NCI-H524 treated with DMSO at 0.1 percent for 48 hours (cell line): ENCODE measurements around the gene JAKMIP1.
"Not testable (repeated sequence)": the region's sequence is repeated elsewhere in the genome, so short reads cannot be mapped to it uniquely, and the experiment has no call there.

Experiments
- DNase-seq: peaks from one replicate; lab custom pipeline; 2025; lab: John Stamatoyannopoulos, UW

JAKMIP1 gene

DNA sequence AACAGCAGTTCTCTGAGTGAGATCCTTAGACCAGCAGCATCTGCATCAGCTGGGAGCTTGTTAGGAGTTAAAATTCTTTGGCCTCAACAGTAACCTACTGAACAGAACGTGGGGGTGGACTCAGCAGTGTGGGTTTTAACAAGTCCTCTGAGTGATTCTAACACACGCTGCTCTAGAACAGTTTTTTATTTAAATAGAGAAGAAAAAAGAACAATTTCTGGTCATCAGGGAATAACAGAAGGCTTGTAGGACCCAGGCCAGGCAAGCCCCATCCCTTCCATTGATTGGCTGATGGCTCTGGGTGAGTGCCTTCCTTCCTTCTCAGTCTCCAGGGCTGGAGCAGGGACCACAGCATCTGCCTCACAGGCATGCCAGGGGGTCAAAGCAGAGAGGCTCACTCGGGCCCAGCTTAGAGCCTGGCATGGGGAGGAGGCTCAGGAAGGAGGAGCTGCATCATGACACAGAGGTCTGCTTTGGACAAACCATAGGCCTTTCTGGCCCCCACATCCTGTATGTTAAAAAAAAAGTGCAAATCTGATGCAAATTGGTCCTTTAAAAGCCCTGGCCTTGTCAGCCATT is 56.7 kb downstream of the JAKMIP1 start:
- no peak for DNase-seq

DNA sequence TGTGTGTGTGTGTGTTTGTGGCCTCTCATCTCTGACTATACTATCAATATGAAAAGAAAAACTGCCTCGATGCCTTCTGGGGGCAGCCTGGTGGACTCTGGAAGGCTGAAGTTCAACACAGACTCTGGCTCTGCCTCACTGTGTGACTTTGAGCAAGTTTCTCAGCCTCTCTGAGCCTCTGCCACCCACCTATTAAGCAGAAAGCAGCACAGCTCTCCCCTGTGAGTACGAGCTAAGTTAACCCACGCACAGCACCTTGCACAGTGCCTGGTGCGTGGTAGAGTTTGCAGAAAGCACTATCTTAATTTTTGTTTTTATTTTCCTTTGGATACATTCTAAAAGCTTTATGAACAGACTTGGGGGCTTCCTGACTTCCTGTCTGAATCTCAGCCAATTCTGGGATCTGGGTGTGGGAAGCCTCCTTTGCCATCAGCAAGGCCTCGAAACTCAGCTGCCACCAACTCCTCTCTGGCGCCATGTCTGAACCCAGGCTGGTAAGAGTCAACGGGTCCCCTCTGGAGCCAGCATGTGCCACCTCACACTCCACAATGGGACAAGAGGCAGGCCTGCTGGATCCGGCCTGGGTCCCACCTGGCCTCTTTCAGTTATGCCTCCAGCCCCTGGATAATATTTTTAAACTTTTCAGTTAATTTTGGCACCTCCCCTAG is 57.3 kb downstream of the JAKMIP1 start:
- DNase-seq: no peak

DNA sequence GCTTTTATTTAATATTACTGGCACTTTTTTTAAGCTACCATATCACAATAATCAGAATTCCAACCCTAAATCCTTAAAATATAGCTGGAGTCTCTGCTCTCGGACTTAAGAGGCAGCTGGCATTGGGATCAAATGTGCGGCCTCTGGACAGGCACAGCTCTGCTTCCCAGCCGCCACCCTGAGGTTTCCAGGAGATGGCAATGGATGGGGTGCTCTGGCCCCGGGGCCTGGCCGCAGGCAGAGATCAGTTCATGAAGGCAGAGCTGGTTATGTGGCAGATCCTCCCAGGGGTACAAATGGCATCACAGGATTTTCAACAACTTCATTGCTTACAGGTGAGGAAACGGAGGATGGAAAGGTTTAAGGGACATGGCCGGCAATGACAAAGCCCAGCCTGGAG is 57.8 kb downstream of the JAKMIP1 start:
- no peak for DNase-seq

DNA sequence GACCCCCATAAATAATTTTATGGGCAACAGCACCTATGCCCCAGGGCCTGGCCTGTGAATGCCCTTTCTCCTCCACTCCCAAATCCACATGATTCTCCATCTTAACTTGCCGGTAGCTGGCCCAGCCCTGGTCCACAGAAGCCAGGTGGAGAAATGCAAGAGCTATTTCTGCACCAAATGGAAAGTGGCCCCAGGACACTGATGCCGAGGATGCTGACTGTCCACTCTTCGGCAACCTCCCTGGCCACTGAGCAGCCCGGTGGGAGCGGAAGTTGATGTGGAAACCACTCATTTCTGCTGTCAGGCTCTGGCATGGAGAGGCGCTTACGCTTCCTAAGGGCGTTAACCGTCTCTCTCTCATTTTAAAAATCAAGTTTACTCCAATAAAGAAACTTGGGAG is 58.8 kb downstream of the JAKMIP1 start:
- no peak for DNase-seq

DNA sequence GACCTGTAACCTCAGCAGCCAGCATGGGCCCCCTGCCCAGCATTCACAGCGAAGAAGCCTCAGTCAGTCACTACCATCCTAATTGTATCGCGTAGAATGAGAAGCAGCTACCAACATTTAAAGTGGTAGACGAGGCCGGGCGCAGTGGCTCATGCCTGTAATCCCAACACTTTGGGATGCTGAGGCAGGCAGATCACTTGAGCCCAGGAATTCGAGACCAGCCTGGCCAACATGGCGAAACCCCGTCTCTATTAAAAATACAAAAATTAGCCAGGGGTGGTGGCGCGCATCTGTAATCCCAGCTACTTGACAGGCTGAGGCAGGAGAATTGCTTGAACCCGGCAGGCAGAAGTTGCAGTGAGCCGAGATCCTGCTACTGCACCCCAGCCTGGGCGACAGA is 59.3 kb downstream of the JAKMIP1 start:
- not testable (repeated sequence) for DNase-seq

DNA sequence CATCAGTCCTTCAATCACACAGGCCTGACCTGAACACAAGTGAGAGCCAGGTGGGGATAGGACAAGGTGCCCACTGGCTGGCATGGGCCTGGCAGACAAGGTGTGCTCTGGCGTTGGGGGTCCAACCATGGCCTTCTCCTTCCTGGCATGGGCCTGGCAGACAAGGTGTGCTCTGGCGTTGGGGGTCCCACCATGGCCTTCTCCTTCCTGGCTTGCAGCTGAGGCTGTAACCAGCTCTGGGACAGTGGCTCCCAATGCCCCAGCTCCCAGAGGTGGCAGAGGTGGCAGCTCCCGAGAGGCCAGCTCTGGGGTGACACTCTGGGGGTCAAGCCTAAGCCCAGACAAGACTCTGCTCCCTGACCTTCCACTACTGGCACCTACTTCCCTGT is 62.6 kb downstream of the JAKMIP1 start:
- no peak for DNase-seq

DNA sequence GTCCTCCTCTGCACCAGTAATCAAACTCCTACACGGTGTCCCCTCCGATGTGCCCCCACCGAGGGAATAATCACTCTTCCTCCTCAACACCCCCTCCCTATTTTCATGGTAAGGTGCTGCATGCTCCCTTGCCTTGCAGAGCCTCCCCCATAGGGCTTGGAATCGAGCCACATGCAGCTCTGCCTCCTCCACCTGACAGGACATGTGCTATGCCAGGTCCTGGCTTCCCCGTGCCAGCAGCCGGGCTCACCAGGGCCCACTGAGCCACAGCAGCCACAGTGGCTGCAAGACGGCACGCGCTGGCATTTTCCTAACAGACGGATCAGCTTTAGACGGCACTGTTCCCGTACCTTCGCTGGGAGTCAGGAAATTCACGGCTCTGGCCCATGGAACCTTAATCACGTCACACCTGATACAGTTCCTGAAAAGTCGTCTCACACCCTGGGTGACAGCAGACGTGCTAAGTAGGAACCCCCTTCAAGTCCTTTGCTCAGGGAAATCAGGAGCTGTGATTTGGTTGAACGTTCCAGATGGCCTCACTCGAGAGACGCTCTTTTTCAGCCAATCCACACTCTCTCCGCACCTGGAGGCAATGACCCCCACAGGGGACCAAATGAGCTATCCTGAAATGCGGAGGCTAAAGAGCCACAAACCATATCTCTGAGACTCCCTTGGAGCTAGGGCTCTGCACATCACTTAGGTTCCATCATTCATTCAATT is 63.2 kb downstream of the JAKMIP1 start:
- no peak for DNase-seq

DNA sequence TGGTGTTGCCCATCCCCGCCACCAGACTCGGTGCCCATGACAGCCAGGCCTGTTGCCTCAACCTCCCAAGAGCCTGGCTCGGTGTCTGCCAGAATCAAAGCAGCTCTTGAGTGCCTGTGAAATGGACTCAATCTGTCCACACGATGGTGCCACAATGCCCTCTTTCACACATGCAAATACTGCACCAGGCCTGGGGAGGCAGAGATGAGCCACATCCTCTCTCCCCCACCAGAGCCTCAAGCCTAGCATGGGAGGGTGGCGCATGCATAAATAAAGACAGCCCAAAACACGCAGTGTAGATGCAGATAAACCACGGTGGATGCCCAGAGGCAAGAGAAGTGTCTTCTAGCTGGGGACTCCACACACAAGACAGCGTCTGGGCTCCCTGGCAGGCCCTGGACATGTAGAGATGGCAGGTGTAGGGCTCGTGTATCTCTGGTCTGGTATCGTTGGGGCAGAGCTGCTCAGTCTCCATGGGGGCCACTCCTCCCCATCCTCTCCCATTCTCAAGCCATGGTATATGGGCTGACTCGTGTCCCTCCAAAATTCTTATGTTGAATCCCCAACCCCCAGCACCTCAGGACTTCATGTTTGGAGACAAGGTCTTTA is 65.6 kb downstream of the JAKMIP1 start:
- no peak for DNase-seq

DNA sequence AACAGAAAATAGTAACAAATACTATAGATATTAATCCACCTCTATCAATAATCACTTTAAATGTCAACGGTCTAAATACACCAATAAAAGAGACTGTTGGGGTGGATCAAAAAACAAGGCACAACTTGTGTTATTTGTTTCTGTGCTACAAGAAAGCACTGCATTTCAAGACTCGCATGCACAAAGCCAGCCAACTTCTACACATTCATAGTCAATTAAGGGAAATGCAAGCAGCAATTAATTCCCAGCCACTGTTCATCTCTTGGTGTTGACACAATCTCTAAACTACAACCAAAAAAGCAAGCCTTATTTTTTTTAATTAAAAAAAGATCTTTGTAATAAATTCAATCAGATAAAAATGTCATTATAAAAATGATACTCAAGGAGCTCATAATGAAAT is 67.6 kb downstream of the JAKMIP1 start:
- no peak for DNase-seq

DNA sequence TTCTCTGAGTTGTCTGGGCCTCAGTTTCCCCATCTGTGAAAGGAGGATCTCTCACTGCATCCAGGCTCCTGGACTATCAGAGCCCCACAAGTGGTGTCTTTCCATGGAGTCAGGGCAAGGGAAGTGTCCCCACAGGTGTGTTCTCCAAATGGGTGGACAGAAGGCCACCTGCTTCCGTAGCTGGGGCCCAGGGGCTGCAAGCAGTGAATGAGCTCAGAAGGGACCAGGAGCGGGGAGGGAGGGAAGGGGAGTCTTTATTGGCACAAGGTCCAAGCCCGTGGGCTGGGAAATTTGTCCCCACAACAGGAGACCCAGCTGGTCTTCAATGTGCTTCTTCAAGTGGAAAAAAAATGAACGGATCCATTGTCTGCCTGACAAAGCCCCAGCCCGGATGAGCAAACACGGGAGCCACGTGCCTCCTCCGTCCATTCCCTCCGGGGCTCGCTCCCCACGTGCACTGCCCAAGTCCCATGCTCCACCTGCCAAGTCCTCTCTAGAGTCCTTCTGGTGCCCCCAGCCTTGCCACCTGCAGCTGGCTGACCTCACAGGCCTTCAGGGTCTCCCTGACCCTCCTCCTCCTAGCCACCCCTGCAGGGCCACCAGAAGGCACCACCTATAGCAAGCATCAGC is 72.0 kb downstream of the JAKMIP1 start:
- DNase-seq: no peak

DNA sequence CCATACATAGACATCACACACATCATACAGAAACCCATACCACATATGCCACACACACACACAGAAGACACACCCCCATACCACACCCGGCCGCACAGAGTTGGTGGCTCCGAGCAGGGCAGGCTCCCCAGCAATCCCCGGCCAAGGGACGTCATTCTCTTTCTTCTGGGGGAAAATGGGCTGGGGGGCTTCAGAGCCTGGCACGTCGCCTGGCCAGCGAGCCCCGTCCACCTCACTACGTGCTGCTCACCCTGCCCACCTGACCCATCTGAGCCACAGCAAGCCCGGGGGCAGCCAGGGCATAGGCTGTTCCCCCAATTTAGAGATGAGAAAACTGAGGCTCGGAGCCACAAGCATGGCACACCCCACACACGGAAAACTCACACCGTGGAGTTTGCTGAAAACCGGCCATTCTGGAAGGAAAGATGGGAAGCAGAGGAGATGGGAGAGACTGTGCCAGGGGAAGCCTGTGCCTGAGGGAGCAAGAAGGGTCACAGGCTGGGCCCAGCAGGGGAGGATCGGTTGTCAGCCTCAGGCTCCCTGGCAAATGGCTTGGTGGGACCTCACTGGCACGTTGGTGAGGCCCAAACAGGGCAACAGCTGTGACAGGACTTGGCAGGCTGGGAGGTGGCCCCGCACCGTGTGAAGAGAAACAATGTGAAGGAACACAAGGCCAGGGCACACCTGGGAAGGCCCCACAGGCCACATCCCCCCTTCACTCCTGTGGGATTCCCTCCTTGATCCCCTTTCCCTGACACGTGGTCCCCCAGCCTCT is 73.2 kb downstream of the JAKMIP1 start:
- DNase-seq: no peak

DNA sequence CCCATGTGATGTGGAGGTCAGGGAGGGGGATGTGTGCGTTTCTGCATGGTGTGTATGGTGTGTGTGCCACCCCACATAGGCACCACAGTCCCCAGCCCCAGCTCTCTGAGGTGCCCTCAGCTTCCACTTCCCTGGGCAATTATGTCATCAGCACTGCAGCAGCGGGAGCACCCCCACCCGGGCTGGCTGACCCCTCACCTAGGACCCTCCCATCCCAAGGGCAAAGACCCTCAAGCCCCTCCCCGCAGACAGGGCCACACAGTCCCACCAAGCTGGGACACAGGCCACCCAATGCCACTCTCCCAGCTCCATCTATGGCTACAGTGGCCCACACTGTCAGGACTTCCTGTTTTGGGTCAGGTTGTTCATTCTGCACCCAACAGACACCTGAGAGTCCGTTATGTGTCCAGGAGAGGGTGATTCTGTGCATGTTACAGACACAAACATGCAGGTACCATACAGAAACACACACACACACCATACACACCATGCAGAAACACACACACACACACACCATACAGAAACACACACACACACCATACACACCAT is 75.2 kb downstream of the JAKMIP1 start:
- no peak for DNase-seq

DNA sequence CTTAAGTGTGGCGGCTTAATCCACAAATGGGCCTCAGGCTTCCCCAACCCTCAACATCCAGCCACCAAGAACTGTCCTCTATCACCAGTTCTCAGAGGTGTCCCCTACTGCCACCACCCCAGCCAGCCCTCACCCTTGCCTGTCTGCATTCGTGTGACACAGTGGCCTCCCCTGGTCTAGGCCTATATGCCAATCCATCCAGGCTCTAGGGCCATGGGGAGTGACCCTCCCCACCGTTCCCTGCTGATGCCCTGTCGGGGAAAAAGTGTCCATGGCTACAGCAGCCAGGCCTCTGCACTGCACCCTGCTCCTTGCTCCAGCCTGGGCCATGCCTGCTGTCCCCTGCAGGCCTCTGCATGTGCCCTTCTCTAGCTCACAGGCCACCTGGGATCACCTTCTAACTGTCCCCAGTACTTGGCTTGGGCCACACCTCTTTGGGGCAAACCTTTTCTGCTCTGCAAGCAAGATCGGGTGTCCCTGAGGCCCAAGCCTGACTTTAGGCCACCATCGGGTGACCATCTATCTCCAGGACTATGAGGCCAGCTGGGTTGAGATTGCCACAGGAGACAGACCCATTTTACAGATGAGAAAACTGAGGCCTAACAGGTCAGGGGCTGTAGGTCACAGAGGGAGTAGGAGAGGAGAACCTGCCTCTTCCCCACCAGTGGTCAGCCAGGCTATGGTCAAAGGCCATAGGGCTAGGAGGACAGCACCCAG is 75.8 kb downstream of the JAKMIP1 start:
- DNase-seq: no peak

DNA sequence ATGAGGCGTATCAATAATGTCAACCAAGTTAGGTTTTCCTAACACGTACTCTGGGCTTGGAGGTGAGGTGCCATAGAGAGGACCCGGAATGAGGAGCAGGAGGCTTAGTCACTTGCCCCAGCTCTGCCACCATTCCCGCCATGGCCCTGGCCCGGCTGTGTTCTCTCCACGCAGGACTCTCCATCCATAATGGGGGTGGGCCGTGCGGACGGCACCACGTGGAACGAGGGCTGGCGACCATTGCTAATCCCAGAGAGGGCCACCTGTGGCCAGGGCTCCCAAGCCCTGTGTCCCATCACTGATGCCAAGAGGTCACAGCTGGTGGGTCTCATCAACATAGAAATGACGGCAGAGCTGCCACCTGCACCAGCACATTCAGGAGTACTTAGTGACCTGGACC is 76.4 kb downstream of the JAKMIP1 start:
- no peak for DNase-seq

DNA sequence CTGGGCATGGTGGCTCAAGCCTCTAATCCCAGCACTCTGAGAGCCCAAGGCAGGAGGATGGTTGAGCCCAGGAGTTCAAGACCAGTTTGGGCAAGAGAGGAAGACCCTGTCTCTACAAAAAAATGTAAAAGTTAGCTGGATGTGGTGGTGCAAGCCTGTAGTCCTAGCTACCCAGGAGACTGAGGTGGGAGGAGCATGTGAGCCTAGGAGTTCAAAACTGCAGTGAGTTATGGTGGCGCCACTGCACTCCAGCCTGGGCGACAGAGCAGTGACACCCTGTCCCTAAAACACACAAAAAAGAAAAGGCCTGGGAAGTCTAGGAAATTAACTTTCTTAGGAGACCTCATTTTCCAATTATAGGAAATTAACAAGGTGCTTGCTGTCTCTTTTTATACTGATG is 76.8 kb downstream of the JAKMIP1 start:
- no peak for DNase-seq

DNA sequence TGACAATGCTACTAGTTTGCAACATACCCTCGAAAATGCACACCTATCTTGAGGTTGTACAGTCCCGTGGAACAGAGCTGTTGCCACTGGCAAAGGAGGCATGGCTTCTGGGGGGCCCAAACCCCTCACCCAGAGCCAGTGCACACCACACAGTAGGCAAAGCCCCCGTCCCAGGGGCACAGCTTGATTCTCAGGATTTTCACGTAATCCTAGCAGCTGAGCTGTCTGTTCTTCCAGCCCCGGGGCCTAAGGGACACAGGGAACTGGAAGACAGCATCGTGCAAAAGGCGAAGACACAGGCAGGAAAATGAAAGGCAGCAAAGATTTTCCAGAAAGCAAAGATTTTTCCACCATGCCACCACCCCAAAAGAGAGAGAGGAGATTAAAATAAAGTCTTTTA is 77.2 kb downstream of the JAKMIP1 start:
- DNase-seq: no peak

DNA sequence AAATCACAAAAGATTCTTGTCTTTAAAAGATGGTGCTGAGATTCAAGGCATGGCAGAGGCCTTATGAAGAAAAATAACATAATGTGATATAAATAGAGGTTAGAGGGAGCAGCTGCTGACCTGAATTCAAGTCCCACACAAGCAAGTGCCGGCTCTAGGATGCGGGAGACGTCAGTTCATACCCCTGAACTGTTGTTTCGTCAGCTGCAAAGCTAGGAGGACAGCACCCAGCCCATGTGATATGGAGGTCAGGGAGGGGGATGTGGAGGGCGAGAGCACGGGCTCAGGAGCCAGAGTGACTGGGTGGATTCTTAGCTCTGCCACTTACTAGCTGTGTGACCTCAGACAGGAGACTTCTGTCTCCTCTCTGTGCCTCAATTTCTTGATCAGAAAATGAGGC is 77.9 kb downstream of the JAKMIP1 start:
- no peak for DNase-seq

DNA sequence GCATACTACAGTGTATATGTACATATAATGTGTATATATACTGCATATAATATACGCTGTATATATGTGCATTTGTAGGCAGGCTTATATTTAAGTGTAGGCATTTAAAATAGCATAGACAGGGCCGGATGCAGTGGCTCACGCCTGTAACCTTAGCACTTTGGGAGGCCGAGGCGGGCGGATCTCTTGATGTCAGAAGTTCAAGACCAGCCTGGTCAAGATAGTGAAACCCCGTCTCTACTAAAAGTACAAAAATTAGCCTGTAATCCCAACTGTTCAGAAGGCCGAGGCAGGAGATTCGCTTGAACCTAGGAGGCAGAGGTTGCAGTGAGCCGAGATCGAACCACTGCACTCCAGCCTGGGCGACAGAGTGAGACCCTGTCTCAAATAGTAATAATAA is 78.4 kb downstream of the JAKMIP1 start:
- no peak for DNase-seq

DNA sequence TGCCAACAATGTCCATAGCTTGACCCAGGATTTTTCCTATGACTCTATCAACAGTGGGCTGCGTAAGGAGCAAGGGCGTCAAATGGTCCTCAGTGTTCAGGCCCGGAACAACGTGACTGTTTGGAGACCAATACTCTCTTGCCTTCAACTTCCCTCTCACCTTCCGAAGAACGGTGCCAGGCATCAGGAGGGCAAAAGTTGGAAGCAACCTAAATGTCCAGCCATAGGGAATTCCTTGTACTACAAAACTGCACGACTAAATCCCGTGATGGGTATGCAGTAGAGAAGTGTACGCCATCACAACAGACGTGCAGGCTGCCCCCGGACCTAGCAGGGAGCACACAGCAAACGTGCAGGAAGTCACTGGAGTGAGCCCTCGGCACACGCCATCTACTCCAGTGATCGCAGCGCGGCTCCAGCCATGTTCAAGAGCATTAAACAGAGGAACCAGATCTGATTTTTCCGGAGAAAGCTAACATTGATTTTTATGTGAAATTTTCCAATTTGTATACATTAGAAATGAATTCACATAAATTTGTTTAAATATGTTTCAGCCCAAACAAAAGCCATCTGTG is 79.0 kb downstream of the JAKMIP1 start:
- no peak for DNase-seq

DNA sequence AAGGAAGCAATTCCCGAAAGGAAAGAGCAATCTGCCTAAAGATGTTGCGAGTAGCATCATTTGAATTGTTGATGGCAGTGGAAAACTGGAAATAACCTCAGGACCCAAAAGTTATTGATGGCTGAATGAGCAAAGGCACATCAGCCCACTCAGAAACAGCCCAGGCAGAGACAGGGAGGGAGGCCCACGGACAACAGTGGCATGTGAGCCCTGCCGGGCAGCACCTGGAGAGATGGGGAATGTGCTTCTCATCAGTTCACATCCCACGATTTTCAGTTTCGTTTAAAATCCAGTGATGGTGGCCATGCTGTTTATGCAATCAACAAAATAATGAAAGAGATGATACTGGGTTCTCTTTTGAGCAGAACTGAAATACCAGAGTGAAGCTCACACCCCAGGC is 80.0 kb downstream of the JAKMIP1 start:
- no peak for DNase-seq
